ENCODE measurements around the gene DNAJC25. TPM values are rescaled to one million over a fixed set of nuclear protein-coding genes. Genes with fewer than 3 reads are reported as not detected.

DNAJC25 gene
- 10.6 and 12.0 TPM in 2 replicates for total RNA-seq

DNA sequence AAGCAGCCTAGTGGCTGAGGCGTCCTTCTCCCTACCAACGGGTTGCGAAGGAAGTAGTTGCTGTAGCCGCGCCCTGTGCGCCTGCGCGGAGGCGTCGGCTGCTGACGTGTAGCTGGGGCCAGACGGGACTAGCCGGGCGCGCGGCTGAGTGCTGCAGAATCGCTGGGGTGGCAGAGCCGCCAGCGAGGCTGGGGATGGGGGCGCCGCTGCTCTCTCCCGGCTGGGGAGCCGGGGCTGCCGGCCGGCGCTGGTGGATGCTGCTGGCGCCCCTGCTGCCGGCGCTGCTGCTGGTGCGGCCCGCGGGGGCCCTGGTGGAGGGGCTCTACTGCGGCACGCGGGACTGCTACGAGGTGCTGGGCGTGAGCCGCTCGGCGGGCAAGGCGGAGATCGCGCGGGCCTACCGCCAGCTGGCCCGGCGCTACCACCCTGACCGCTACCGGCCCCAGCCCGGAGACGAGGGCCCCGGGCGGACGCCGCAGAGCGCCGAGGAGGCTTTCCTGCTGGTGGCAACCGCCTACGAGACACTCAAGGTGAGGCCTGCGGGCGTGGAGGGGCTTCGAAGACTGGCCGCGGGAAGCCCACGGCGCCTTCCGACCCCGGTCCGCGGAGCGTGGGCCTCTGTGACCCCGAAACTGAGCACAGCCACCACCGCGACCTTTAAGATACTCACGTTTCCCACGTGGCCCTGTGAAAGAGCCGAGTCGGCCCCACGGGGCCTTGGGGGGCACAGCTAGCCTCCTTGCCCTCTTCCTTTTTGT is at the start of gene DNAJC25:
Gene DNAJC25 (plus strand): TSS at position 121 of the 758 bp plus-strand sequence. CDS start 74 bp downstream, at position 195.

DNA sequence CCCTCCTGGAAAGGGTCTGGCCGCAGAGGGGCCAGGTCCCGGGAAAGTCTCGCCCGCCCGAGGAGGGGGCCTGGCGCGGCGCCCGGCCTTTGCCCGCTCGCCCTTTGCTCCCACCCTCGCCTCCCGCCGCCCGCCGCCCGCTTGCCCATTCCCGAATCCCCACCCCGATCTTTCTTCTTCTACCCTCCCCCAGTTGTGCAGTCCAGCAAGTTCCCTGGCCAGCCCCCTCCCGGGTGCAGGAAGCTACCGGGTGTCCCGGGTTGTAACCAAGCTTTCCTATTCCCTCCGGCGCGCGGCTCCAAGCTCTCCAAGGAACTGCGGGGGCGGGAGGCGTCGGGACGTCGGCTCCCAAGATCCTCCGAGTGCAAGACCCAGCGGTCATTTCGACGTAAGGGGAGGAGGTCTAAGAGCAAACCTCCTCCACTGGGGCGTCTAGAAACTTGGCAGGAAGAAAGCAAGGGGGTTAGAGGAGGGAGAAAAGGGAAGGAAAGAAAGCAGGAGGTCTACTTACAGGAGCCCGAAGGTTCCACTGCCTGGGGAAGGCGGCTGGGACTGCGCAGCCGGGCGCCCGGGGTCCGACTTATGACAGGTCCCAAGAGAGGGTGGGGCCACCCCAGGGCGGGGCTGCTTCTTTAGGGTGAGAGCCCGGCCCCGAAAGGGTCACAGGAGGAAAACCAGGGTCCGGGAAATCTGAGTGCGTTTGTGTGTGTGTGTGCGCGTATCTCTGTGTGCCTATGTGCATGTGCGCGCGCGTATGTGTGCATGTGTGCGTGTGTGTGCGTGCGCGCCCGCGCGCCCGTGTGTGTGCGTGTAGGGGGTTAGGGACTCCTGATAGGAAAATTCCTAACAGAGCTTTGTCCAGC is 31.8 kb upstream of the DNAJC25 start, which contains the start of gene PTGR1:
Gene PTGR1 (minus strand): TSS at position 556 of the 863 bp plus-strand sequence. CDS start 2,225 bp downstream, outside the sequence.

DNA sequence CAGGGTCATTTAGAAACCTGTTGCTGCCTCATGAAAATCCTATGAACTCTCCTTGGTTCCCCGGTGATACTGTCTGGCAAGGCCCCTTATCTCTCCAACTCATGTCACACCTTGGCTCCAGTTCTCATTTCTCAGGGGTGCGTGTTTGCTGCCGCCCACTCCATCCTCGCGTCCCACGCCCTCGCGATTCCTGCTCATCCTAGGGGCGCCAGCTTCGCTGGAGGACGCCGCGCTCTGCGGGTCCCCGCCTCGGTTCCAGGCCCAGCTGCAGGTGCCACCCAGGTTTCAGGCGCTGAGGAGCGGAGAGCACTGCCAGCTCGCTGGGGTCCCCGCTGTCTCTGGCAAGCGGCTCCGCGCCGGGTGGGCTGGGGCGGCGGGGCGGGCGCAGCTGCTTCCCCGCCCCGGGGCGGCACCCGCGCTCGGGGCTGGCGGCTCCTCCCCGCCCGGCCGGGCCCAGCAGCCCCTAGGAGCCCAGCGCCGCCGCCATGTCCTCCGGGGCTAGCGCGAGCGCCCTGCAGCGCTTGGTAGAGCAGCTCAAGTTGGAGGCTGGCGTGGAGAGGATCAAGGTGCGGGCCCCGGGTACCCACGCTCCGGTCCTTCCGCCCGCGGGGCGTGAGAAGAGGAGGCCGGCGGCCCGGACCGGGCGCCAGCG is 30.1 kb downstream of the DNAJC25 start, which contains the start of gene GNG10:
Gene GNG10 (plus strand): TSS at position 456 of the 652 bp plus-strand sequence. CDS start 30 bp downstream, at position 486.

Other genes starting within 250 kb of the DNAJC25 start
- gene ECPAS, start 147.0 kb upstream of the DNAJC25 start, total RNA-seq: 56.0 and 59.6 TPM in 2 replicates
- gene ZNF483, start 106.2 kb upstream of the DNAJC25 start, total RNA-seq: 0.68 and 2.6 TPM in 2 replicates
- 92.3 and 111 TPM in 2 replicates for gene PTGR1, start 31.7 kb upstream of the DNAJC25 start, total RNA-seq
- gene GNG10, start 30.3 kb downstream of the DNAJC25 start, total RNA-seq: 62.5 and 66.9 TPM in 2 replicates
- gene SHOC1, start 163.6 kb downstream of the DNAJC25 start, total RNA-seq: not detected in 2 replicates

Data from cardiac ventricle fibroblast (primary cell).